Measurements from ENCODE around the gene KDM4B. TPM values are rescaled to one million over a fixed set of nuclear protein-coding genes. Genes with fewer than 3 reads are reported as not detected.

The KDM4B gene
- total RNA-seq, 1 donor from 2014 or later, result 36.4 TPM

- ATAC-seq, result no peak
- no peak for DNase-seq
- intact Hi-C loops (cut with micrococcal nuclease), result no loop called here
Measured at GRCh38 chr19:5002143-5002542, 33.2 kb downstream of the KDM4B start.

DNA sequence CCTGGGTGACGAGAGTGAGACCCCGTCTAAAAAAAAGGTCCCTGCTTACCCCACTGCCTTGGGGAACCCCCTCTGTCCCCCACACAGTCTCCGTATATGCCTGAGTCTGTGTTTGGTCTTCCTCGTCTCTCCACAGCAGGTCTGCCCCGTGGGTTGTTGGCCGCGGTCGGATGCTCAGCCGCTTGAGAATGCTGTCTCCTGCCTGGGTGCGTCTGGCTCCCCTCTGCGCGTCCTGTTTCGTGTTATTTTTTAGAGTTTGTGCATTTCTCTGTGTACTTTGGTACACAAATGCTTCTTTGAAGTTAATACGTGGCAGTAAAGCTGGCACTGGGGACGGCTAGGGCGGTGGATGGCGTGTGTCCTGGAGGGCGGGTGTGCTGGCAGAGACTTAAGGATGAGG lies 34.9 kb downstream of the KDM4B start:
- ATAC-seq, result no peak
- DNase-seq, result no peak
- intact Hi-C loops (cut with micrococcal nuclease), result no loop called here

DNA sequence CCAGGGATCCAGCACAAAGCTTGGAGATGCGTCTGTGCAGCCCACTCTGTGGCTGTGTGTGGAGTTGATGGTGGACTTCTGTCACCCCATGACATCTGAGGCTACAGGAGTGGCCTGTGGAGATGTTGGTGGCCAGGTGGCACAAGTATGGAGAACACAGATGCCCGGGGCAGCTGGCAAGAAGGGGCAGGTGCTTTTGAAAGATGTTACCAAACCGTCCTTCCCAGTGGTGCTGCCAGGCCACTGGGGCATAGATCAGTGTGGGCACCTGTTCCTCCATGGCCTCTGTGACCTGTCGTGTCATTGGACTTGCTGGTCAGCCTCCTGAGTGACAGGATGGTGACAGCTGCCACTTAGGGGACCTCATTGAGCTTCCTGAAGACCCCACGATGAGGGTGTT lies 36.2 kb downstream of the KDM4B start:
- DNase-seq (no peak), ATAC-seq (no peak)
- intact Hi-C loops (cut with micrococcal nuclease), result no loop called here

DNA sequence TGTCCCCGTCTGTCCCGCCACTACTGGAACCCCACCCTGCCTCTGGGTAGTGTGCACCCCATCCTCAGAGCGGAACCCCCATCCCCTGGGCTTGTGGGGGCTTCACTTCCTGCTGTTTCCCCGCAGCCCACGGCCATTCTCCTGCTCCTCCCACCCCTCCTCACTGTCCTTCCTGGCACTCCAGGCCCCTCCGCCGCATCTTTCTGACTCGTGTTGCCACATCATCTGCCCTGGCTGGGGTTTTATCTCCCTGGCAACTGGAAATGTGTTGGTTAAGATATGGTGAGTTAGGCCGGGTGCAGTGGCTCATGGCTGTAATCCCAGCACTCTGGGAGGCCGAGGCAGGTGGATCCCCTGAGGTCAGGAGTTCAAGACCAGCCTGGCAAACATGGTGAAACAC lies 37.3 kb downstream of the KDM4B start:
- peak; percentile 54 for ATAC-seq
- intact Hi-C loops (cut with micrococcal nuclease), result no loop called here
- no peak for DNase-seq

DNA sequence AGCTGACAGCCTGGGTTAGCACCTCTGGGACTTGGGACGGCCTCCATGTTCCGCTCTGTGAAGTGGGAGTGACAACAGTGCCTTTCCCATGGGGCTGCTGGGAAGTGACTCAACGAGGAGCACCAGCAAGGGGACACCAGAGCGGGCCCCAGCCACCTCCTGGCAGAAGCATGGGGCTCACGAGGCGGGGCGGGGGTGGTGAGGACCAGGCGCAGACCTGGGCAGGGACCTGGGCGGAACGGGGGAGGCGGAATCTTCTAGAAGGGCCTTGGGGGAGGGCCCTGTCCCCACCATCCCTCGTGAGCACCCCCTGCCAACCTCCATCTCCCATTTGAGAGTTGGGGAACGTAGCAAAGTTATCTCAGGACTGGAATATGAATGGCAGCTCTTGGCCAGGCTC lies 37.9 kb downstream of the KDM4B start:
- intact Hi-C loops (cut with micrococcal nuclease), result no loop called here
- ATAC-seq (no peak), DNase-seq (no peak)

- intact Hi-C loops (cut with micrococcal nuclease), result no loop called here
- ATAC-seq, result peak; percentile 51
- DNase-seq, result peak; percentile 47
Measured at GRCh38 chr19:5011476-5012238, 42.7 kb downstream of the KDM4B start.

GRCh38 chr19:5012688-5013457 lies 44.0 kb downstream of the KDM4B start:
- no peak for ATAC-seq
- no peak for DNase-seq
- intact Hi-C loops (cut with micrococcal nuclease), result no loop called here

- ATAC-seq (peak; percentile 73), DNase-seq (peak; percentile 70)
- intact Hi-C loops (cut with micrococcal nuclease), result no loop called here
Measured at GRCh38 chr19:5013761-5014160, 44.8 kb downstream of the KDM4B start.

DNA sequence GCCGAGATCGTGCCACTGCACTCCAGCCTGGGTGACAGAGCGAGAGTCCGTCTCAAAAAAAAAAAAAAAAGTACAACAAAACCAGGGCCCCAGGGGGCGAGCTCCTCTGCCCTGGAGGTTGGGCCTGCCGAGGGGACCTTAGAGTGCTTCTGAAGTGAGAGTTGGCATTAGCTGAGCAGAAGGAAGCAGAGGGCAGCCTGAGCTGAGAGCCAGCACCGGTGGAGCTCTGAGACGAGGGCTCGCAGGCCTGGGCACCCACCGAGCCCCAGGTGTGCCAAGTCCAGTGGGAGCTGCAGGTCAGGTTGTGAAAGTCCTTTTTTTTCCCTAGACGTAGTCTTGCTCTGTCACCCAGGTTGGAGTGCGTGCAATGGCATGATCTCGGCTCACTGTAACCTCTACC lies 46.0 kb downstream of the KDM4B start:
- DNase-seq (no peak), ATAC-seq (no peak)
- intact Hi-C loops (cut with micrococcal nuclease), result no loop called here

- intact Hi-C loops (cut with micrococcal nuclease), result no loop called here
Measured at GRCh38 chr19:5016268-5016667, 47.4 kb downstream of the KDM4B start.

DNA sequence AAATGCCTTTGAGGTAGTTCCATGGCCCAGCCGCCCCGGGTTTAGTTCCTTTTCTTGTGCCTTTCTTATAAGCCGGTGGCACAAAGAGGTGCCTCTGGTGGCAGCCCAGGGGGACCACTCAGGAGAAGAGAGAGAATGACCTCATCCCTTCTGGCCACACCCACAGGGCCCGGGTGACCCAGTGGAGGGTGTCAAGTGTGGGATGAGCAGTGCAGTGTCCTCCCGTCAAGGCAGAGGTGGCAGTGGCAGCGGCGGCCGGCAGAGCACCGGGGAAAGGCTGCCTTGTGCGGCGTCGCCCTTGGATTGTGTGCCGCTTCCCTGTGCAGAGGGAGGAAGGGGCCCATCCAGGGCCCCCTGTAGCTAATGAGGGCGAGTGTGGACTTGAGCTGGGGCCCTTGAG lies 47.9 kb downstream of the KDM4B start:
- ATAC-seq (no peak), DNase-seq (no peak)
- intact Hi-C loops (cut with micrococcal nuclease), result no loop called here

More at GRCh38 chr19:5016268-5016667, 47.4 kb downstream of the KDM4B start:
- DNase-seq (no peak), ATAC-seq (no peak)

DNA sequence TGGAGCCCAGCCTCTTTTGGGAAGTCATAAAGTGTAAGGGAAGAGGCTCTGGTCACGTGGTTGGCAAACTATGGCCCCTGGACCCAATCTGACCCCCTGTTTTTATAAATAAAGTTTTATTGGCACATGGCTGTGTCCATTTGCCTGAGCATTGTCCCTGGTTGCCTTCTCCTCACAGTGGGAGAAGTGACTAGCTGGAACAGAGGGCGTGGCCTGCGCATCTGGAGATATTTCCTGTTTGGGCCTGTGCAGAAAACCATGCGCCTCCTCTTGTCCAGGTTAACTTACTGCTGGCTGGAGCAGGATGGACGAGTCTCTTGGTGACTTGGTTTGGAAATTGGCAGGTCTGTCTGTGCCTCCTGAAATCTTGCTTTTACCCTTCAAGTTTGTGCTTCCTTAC lies 48.3 kb downstream of the KDM4B start:
- no peak for DNase-seq
- intact Hi-C loops (cut with micrococcal nuclease), result no loop called here
- ATAC-seq, result no peak

DNA sequence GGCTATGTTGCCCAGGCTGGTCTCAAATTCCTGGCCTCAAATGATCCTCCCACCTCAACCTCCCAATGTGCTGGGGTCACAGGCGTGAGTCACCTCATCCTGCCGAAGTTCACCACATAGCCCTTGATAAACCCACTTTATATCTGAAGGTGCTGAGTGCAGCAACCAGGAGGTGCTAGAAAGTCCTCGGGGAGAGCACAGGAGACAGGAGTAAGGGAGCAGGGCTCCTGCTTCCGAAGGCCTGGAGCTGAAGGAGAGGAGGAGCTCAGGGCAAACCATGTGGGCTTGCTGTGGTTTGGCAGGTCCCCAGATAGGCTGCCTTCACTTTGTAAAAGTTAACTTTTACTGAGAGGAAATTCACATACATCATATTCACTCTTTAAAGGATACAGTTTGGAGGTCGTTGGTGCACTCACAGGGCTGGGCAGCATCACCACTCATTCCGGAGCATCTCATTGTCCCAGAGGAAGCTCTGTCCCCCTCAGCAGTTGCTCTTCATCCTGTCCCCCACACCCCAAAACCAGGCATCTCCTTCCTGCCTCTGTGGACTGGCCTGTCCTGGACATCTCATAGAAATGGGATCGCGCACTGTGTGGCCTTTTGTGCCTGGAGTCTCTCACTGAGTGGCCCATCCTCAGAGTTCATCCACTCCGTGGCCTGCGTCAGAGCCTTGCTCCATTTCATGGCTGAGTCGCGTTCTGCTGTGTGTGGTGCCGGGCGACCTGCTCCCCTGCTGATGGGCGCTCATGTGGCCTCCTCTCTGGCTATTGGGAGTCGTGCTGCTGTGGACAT lies 49.5 kb downstream of the KDM4B start:
- DNase-seq, result no peak
- ATAC-seq, result no peak
- intact Hi-C loops (cut with micrococcal nuclease), result no loop called here

DNA sequence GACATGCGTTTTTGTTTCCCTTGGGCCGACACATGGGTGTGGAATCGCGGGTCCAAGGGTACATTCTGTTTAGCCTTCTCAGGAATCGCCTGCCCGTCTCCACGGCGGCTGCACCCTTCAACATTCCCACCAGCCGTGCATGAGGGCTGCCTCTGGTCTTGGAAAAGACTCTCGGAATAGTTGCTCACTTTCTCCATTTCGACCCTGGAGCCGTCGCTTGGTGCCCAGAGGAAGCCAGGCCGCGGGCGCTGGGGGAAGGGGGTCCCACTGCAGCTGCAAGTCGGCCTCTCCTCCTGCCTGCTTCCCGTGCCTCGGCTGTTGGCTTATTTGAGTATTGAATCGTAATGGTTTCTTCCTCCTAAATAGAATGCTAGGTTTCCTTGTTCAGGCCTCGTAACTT lies 51.5 kb downstream of the KDM4B start:
- ATAC-seq, result no peak
- DNase-seq, result no peak
- intact Hi-C loops (cut with micrococcal nuclease), result no loop called here

DNA sequence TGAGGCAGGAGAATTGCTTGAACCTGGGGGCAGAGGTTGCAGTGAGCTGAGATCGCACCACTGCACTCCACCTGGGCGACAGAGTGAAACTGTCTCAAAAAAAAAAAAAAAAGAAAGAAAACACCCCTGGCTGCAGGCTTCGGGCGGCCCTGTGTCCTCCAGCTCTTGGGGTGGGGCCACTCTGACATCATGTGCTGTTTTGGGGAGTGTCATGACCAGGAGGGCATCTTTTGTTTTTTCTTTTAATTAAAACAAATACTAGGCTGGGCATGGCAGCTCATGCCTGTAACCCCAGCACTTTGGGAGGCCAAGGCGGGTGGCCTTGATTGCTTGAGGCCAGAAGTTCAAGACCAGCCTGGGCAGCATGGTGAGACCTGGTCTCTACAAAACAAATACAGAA lies 52.1 kb downstream of the KDM4B start:
- ATAC-seq (no peak), DNase-seq (no peak)
- intact Hi-C loops (cut with micrococcal nuclease), result no loop called here

- no peak for DNase-seq
- ATAC-seq, result no peak
- intact Hi-C loops (cut with micrococcal nuclease), result no loop called here
Measured at GRCh38 chr19:5022066-5022860, 53.4 kb downstream of the KDM4B start.

DNA sequence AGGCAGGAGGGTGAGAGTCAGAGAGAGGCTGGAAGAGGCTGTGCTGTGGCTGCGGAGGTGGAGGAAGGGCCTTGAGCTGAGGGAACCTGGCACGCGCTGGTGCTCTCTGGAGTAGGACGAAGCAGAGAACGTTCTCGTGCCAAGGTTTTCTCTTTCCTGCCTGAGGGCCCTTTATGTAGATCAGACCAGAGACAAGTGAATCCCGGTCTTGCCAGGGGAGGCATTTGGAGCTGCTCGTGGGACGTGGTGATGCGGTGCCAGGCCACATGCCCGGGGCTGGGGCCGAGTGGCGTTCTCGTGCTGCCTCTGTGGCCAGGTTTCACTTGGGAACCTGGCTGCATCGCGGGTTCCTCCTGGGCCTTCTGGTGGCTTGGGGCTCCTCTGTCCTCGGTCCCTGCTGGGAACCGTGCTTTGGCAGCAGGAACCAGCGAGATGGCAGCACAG lies 54.2 kb downstream of the KDM4B start:
- intact Hi-C loops (cut with micrococcal nuclease), result no loop called here
- ATAC-seq, result peak; percentile 75
- peak; percentile 64 for DNase-seq

DNA sequence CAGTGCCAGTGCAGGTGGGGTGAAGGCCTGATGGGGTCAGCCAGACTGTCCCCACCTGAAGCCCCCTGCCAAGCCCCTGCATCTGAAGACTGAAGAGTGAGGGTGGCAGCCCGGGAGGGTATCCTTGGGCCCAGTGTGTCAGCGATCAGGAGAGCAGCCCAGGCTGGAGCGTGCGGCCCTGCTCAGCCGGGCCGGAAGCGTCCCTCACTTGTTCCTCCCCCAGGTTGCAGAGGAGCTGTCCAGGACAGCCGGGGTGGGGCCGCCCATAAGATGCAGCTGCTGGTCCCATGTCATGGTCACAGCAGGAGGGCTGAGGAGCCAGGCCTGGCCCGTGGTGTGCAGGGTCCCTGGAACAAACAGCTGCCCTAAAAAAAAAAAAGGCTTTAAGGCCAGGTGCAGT lies 55.4 kb downstream of the KDM4B start:
- intact Hi-C loops (cut with micrococcal nuclease), result no loop called here
- ATAC-seq (peak; percentile 36), DNase-seq (no peak)

GRCh38 chr19:5025027-5025426 lies 56.1 kb downstream of the KDM4B start:
- intact Hi-C loops (cut with micrococcal nuclease), result no loop called here
- DNase-seq (no peak), ATAC-seq (no peak)

All from left ventricle myocardium superior (tissue), 1 donor.